Measurements from ENCODE around the gene RANBP3. TPM values are rescaled to one million over a fixed set of nuclear protein-coding genes. Genes with fewer than 3 reads are reported as not detected.

Gene RANBP3
- total RNA-seq, 2 donors from 2014 or later, result 52.1 to 62.7 TPM

- no peak overlapping the region for H3K27ac ChIP-seq
- no peaks in the 10 kb centered on the region for H3K9me3 ChIP-seq
- no peaks in the 10 kb centered on the region for H3K36me3 ChIP-seq
- DNase-seq, result no peak
- TF ChIP-seq, protein P1, sequence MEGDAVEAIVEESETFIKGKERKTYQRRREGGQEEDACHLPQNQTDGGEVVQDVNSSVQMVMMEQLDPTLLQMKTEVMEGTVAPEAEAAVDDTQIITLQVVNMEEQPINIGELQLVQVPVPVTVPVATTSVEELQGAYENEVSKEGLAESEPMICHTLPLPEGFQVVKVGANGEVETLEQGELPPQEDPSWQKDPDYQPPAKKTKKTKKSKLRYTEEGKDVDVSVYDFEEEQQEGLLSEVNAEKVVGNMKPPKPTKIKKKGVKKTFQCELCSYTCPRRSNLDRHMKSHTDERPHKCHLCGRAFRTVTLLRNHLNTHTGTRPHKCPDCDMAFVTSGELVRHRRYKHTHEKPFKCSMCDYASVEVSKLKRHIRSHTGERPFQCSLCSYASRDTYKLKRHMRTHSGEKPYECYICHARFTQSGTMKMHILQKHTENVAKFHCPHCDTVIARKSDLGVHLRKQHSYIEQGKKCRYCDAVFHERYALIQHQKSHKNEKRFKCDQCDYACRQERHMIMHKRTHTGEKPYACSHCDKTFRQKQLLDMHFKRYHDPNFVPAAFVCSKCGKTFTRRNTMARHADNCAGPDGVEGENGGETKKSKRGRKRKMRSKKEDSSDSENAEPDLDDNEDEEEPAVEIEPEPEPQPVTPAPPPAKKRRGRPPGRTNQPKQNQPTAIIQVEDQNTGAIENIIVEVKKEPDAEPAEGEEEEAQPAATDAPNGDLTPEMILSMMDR (IDR thresholded peaks at IDR 0.05), result no peak
- no peak overlapping the region for H3K4me3 ChIP-seq
- intact Hi-C loops (cut with DNase I), result no loop called here
- H3K27me3 ChIP-seq, result no peaks in the 10 kb centered on the region
- no peaks in the 10 kb centered on the region for H3K4me1 ChIP-seq
- H3K9ac ChIP-seq (ENCODE audit: low read depth in 2 of 2, low read length in 2 of 2), result no peak overlapping the region
Measured at GRCh38 chr19:6003976-6004375, 26.0 kb upstream of the RANBP3 start.

DNA sequence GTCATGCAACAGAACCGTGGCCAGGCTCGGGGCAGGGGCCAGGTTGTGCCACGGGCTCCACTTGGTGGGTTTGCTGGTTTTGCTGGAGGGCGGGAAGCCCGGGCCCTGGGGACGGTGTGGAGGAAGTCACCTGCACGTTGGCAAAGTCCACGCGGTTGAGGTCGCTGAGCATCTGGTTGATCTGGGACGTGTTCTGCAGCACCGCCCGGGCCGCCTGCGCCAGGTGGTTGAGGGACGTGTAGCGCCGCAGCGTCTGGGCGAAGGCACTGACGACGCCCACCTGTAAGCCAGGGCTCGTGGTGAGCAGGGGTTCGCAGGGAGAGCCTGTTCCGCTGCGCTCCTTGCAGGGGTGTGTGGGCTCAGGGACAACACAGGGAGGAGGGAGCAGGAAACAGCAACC, 24.7 kb upstream of the RANBP3 start:
- DNase-seq, result no peak
- no peaks in the 10 kb centered on the region for H3K36me3 ChIP-seq
- no peaks in the 10 kb centered on the region for H3K9me3 ChIP-seq
- H3K9ac ChIP-seq (ENCODE audit: low read depth in 2 of 2, low read length in 2 of 2), result no peak overlapping the region
- no peak overlapping the region for H3K27ac ChIP-seq
- H3K27me3 ChIP-seq, result no peaks in the 10 kb centered on the region
- no peak overlapping the region for H3K4me3 ChIP-seq
- intact Hi-C loops (cut with DNase I), result no loop called here
- H3K4me1 ChIP-seq, result no peaks in the 10 kb centered on the region
- TF ChIP-seq, protein P1 (IDR thresholded peaks at IDR 0.05), result no peak

GRCh38 chr19:6000228-6000847, 22.4 kb upstream of the RANBP3 start:
- Histone ChIP-seq H3K27me3 (no peaks in the 10 kb centered on the region), H3K4me3 (no peak overlapping the region), H3K9ac (ENCODE audit: low read depth in 2 of 2, low read length in 2 of 2) (no peak overlapping the region), H3K9me3 (no peaks in the 10 kb centered on the region), H3K36me3 (no peaks in the 10 kb centered on the region), H3K4me1 (no peaks in the 10 kb centered on the region), H3K27ac (no peak overlapping the region)
- DNase-seq, result no peak
- TF ChIP-seq, protein P1 (IDR thresholded peaks at IDR 0.05), result no peak
- intact Hi-C loops (cut with DNase I), result no loop called here

DNA sequence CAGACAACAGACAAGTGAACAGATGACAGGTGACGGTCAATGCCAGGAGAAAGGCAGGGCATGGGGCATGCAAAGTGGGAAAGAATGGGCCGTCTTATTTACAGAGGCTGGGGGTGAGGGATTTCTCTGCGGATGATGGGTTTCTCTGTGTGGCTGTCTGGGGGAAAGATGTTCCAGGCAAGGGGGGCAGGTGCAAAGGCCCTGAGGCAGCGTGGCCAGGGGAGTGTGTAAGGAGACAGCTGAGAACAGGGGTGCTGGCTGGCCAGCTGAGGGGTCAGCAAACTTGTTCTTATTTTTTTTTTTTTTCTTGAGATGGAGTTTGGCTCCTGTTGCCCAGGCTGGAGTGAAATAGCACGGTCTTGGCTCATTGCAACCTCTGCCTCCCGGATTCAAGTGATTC, 21.8 kb upstream of the RANBP3 start:
- no peak overlapping the region for H3K9ac ChIP-seq (ENCODE audit: low read depth in 2 of 2, low read length in 2 of 2)
- H3K4me3 ChIP-seq, result no peak overlapping the region
- TF ChIP-seq, protein P1 (IDR thresholded peaks at IDR 0.05), result no peak
- no peak overlapping the region for H3K27ac ChIP-seq
- H3K4me1 ChIP-seq, result no peaks in the 10 kb centered on the region
- H3K36me3 ChIP-seq, result no peaks in the 10 kb centered on the region
- DNase-seq, result no peak
- H3K9me3 ChIP-seq, result no peaks in the 10 kb centered on the region
- intact Hi-C loops (cut with DNase I), result no loop called here
- no peaks in the 10 kb centered on the region for H3K27me3 ChIP-seq

DNA sequence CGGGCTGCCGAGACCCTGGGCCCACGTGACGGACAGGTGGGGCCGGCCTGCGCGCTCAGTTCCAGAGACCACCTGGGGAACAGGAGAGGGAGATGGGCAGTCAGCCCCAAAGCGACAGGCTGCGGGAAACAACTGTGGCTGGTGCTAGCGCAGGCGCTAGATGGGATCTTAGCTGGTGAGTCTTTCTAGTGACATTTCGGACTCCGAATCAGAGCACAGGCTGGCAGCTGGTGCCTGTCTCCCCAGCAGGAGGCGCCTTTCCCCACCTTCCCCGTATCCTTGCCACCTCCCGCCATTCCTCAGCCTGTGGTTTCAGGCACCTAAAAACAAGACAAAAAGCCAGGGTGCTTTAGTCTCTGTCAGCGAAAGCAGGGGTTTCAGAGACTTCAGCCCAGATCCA, 19.4 kb upstream of the RANBP3 start:
- no peak for DNase-seq
- Histone ChIP-seq H3K4me3 (no peak overlapping the region), H3K27ac (no peak overlapping the region), H3K4me1 (no peaks in the 10 kb centered on the region), H3K27me3 (no peaks in the 10 kb centered on the region), H3K9me3 (no peaks in the 10 kb centered on the region), H3K9ac (ENCODE audit: low read depth in 2 of 2, low read length in 2 of 2) (no peak overlapping the region), H3K36me3 (no peaks in the 10 kb centered on the region)
- TF ChIP-seq, protein P1 (IDR thresholded peaks at IDR 0.05), result no peak
- intact Hi-C loops (cut with DNase I), result no loop called here
